ENCODE measurements around the gene KL.

KL gene

GRCh38 chr13:33090755-33091414 is 74.7 kb downstream of the KL start:
- in situ Hi-C loops (cut with HindIII; ENCODE audit: low sequenced_read_pairs) = no loop called here
- no peak for DNase-seq (ENCODE audit: low read depth)
- TF ChIP-seq, protein P1, sequence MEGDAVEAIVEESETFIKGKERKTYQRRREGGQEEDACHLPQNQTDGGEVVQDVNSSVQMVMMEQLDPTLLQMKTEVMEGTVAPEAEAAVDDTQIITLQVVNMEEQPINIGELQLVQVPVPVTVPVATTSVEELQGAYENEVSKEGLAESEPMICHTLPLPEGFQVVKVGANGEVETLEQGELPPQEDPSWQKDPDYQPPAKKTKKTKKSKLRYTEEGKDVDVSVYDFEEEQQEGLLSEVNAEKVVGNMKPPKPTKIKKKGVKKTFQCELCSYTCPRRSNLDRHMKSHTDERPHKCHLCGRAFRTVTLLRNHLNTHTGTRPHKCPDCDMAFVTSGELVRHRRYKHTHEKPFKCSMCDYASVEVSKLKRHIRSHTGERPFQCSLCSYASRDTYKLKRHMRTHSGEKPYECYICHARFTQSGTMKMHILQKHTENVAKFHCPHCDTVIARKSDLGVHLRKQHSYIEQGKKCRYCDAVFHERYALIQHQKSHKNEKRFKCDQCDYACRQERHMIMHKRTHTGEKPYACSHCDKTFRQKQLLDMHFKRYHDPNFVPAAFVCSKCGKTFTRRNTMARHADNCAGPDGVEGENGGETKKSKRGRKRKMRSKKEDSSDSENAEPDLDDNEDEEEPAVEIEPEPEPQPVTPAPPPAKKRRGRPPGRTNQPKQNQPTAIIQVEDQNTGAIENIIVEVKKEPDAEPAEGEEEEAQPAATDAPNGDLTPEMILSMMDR (IDR thresholded peaks at IDR 0.05; ENCODE audit: low read depth, low read length, missing control alignments) = no peak
- H3K4me3 ChIP-seq (ENCODE audit: low read depth, low read length) = no peak overlapping the region

- in situ Hi-C loops (cut with HindIII; ENCODE audit: low sequenced_read_pairs) = no loop called here
- TF ChIP-seq, protein P1 (IDR thresholded peaks at IDR 0.05; ENCODE audit: low read depth, low read length, missing control alignments) = no peak
- no peak for DNase-seq (ENCODE audit: low read depth)
- no peak overlapping the region for H3K4me3 ChIP-seq (ENCODE audit: low read depth, low read length)
Measured at GRCh38 chr13:33091415-33091774, 75.2 kb downstream of the KL start.

DNA sequence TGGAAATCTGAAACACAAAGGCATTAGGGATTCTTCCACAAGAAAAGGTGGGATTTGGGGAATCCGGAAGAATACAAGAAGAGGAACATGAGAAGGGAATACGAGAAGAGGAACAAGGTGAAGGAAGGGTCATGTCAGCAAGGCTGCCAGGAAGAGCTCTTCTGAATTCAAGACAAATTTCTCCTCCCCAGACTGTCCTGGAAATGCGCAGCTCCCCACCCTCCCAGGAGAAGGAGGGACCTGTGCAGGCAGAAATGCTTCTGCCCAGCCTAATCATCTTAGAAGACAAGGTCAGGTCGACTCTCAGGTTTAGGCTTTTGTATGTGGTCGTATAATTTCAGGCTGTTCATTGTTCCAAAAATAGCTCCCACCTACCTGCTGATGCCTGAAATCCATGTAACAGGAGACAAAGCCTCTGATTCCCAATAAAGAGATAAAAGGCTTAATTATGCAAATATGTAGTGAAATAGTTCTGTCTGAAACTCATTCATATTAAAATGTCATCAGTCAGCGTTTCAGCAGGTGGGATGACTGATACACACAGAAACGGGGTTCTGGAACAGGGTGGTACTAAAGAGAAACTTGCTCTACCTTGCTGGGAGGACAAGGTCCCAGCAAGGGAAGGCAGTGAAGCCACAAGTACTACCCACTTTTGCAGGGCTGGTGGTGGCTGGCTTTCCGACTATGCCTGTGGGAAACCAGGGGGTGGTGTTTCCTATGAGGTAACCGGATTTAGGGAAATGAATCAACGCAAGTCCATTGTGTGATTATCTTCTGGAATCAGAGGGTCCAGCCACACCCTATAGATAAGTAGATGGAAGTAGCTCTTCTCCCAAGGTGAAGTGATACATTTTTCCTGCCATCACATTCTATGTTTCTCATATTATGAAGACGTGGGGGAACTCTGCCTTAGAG is 76.1 kb downstream of the KL start:
- no peak for DNase-seq (ENCODE audit: low read depth)
- no peak overlapping the region for H3K4me3 ChIP-seq (ENCODE audit: low read depth, low read length)
- TF ChIP-seq, protein P1 (IDR thresholded peaks at IDR 0.05; ENCODE audit: low read depth, low read length, missing control alignments) = no peak
- in situ Hi-C loops (cut with HindIII; ENCODE audit: low sequenced_read_pairs) = no loop called here

DNA sequence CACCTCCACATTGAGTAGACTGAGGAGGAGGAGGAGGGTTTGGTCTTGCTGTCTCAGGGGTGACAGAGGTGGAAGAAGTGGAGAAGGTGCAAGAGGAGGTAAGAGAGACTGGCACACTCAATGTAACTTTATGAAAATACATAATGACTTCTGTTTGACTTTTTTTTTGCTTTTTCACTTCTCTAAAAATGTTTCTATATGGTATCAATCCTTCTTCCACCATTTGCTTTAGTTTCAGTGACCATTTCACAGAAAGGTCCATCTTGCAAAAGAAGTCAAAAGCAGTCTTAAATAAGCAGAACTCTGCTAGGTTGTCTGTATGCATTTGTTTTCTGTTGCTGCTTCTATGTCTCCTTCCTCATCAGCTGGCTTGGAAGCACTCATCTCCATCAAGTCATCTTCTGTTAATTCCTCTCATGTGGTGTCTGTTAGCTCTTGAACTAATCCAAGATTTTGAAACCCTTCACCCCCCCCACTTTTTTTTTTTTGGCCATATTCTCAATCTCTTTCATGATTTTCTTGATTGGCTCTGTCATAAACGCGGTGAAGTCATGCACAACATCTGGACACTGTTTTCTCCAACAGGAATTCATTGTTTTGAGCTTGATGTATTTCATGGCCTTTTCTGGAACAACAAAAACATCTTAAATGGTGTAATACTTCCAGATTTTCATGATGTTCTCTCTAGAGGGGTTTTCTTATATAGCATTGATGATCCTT is 80.8 kb downstream of the KL start:
- DNase-seq (ENCODE audit: low read depth) = no peak
- H3K4me3 ChIP-seq (ENCODE audit: low read depth, low read length) = no peak overlapping the region
- in situ Hi-C loops (cut with HindIII; ENCODE audit: low sequenced_read_pairs) = no loop called here
- TF ChIP-seq, protein P1 (IDR thresholded peaks at IDR 0.05; ENCODE audit: low read depth, low read length, missing control alignments) = no peak

DNA sequence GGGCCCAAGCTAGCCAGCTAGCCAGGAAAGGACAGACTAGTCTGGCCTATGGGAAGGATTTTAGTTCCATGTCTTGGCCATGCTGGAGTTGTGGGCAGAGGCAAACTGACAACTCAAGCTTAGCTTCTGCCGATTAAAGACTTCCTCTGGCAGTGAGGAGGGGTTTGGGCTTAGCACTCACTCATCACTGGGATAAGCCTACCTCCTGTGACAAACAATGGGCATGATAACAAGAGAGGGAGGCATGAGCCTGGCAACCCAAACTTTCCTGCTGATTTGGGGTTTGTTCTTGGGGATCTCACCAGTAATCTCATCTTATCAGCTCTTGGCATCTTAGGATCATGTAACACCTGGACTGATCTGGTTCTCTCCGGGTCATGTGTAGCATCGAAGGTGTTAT is 83.6 kb downstream of the KL start:
- no peak overlapping the region for H3K4me3 ChIP-seq (ENCODE audit: low read depth, low read length)
- in situ Hi-C loops (cut with HindIII; ENCODE audit: low sequenced_read_pairs) = no loop called here
- TF ChIP-seq, protein P1 (IDR thresholded peaks at IDR 0.05; ENCODE audit: low read depth, low read length, missing control alignments) = no peak
- DNase-seq (ENCODE audit: low read depth) = no peak

DNA sequence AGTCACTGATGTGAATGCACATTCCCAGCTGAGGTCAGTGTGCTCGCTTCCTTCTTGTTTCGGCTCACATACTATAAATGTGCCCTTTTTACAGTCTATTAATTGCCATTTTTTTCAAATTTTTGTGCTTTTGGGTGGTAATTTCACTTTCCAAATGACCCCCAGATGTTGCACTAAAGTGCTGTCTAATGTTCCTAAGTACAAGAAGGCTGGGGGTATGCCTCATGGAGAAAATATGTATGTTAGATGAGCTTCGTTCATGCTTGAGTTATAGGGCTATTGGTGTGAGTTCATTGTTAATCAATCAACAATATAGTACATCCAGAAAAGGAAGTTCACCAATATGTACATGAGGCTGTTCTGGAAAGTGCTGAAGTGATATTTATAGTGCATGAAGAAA is 84.7 kb downstream of the KL start:
- H3K4me3 ChIP-seq (ENCODE audit: low read depth, low read length) = no peak overlapping the region
- in situ Hi-C loops (cut with HindIII; ENCODE audit: low sequenced_read_pairs) = no loop called here
- TF ChIP-seq, protein P1 (IDR thresholded peaks at IDR 0.05; ENCODE audit: low read depth, low read length, missing control alignments) = no peak
- DNase-seq (ENCODE audit: low read depth) = no peak

Data from astrocyte of the cerebellum (primary cell).